Fibroblast of skin of left biceps (primary cell): ENCODE measurements around the gene IPO4.
"Not testable (repeated sequence)": the region's sequence is repeated elsewhere in the genome, so short reads cannot be mapped to it uniquely, and the experiment has no call there.

Experiments used
- DNase-seq, 2 experiments: peaks; one replicate each; pipeline ENCODE4 v3.0.0-alpha.2; 2013; ENCODE audit warnings: low read depth in 2 of 2

The IPO4 gene

DNA sequence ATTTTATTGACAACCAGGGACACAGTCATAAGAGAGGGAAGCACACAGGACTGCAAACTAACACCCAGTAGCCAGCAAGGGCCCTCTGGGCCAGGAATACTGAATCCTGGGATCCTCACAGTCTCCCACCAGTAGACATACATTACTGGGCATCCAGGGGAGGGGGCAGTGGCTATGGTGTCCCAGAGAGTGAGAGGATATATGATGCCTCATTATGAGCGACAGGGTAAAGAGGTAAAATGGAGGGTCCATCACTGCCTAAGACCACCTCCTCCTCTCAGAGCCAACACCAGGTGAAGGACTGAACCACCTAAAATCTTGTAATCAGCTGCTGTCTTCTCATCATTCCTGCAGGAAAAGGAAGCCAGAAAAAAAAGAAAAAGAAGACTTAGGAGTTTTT is 28.3 kb upstream of the IPO4 start:
- not testable (repeated sequence) for DNase-seq

- DNase-seq, result no peak
Measured at GRCh38 chr14:24216345-24216699, 27.7 kb upstream of the IPO4 start.

- DNase-seq, result peak; percentile 48 to 49
Measured at GRCh38 chr14:24215495-24216344, 27.1 kb upstream of the IPO4 start, which contains the start of gene MDP1. MDP1 (minus strand) TSS chr14:24216066; CDS start chr14:24215955, 111 bp downstream.

GRCh38 chr14:24213866-24214662 is 25.4 kb upstream of the IPO4 start:
- no peak for DNase-seq

DNA sequence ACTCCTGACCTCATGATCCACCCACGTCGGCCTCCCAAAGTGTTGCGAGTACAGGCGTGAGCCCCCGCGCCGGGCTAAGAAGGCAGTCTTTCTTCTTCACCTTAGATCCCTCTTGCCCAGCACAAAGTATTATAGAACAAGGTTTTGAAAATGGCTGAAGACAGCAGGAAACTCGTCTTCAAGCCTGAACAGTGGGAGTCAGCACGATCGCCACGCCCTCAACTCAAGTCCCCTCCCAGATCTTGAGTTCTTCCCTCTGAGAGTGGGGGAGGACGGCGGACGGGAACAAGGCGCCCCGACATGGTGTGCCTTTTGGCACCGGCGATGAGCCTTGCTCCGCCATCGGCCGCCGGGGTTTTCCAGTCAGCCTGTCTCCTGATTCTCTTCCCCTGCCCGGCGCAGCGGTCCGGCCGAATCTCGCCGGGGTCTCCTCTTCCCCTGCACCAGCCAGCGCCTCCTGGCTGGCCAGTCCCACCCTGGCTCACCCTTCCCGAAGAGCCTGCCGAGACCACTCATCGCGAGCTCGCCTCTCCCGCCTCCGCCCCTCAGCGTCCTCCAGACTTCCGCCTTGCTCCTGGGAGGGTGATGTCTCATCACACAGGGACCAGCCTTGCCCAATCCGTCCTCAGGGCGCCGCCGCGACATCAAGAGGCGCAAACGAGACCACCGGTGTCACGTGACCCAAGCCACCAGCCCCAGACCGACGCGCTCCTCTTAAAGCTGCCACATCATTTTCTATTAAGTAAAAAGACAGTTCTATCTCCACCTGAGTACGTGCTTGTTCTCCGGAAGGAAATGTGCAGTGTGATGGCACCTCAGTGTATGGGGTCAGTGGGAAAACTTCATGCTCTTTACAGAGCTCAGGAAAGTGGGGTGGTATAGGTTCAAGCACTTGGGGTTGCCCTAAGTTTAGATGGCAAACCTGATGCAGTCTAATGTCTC is 24.6 kb upstream of the IPO4 start, which contains the start of gene CHMP4A:
Gene CHMP4A, minus strand, starts transcription at position 565 of the 942 bp plus-strand sequence. Its CDS starts 49 bp downstream, at position 516.
- DNase-seq, result peak; percentile 93 to 95

GRCh38 chr14:24211311-24211710 is 22.7 kb upstream of the IPO4 start:
- DNase-seq, result no peak

GRCh38 chr14:24207625-24208024 is 19.0 kb upstream of the IPO4 start:
- DNase-seq, result no peak

- no peak for DNase-seq
Measured at GRCh38 chr14:24207104-24207551, 18.5 kb upstream of the IPO4 start.

DNA sequence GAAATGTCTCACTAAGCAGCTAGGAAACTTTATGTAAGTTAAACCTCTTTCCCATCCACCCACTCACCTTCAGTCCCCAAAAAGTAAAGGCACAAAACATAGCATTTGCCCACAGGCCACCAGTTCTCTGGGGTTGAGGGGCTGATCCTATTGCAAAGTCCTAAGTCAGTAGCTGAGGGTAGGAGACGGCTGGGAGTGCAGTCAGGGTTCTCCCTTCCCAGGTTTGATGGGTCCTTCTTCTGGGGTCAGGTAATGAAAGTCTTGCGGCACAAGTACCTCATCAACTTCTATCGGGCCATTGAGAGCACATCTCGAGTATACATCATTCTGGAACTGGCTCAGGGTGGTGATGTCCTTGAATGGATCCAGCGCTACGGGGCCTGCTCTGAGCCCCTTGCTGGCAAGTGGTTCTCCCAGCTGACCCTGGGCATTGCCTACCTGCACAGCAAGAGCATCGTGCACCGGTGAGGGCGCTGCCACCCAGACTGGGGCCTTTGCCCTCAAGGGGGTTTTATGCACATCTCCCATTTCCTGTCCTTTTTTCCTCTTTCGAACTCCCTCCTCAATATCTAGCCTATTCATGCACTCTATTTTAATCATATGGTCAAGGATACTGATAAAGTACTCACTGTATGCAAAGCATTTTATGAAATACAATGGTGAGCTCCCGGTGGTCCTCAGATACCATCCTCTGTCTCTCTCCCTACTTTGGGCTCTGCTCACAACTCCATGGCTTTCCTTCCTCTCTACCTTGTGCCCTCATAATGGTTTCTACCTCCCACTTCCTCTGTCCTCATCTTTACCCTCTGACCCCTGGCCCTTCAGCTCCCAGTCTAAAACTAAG is 17.9 kb upstream of the IPO4 start:
- no peak for DNase-seq

DNA sequence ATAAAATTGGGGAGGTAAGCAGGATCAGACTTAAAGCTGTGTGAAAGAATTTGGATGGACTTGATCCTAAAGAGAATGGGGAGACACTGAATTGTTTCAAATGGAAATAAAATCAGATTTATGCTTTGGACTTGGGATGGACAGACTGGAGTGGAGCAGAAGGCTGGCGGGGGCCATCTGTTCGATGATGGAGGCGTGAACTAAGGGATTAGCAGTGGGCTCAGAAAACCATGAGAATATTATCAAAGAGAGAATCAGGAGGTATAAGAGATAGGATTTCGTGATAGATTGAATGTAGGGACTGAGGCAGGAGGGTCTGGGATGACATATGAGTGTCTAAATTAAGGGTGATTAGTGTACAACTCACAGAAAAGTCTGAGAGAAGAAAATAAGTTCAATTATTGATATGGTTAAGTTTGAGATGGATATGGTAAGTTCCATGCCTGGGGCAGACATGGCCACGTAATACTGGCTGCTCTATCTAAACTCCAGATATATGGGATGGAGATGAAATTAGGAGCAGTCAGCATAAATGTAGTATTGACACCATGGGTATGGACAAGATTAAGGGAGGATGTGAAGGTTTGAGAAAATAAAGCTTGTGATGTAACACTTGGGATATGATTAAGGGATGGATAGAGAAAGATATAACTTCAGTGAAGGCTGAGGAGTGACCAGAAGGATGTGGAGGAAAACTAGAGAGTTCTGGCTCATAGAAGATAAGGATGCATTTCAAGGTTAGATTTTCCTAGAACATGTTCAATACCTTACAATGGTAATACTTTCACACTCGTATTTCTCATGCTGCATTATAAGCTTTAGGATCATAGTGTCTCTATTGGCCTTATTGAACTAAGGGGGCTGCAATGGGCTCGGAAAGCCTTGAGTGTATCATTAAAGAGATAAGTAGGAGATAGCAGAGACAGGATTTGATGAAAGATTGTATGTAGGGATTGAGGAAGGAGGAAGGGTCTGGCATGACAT is 15.8 kb upstream of the IPO4 start:
- no peak for DNase-seq

GRCh38 chr14:24203249-24203886 is 14.8 kb upstream of the IPO4 start:
- not testable (repeated sequence) for DNase-seq

GRCh38 chr14:24202538-24202937 is 13.9 kb upstream of the IPO4 start:
- not testable (repeated sequence) for DNase-seq

DNA sequence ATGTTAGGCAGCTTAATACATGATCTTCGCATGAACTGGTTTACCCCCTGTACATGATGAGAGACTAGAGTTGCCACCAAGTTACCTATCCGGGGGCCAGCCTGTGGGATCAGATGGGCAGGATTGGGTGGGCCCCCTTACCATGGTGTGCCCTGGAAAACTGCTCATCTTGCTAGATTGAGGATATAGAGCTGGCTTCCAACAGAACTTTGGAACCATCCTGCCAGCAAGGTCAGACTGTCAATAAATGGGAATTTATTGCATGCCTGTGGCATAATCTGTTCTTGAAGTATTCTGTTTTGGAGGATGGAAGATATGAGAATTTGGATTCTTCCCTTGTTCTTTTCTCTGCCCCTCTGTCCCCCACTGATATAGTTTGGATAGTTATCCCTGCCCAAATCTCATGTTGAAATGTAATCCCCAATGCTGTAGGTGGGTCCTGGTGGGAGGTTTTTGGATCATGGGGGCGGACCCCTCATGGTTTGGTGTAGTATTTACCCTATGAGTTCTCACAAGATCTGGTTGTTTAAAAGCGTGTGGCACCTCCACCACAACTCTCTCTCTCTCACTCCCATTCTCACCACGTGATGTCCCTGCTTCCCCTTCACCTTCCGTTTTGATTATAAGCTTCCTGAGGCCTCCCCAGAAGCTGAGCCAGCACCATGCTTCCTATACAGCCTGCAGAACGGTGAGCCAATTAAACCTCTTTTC is 10.4 kb upstream of the IPO4 start:
- no peak for DNase-seq

GRCh38 chr14:24197056-24197450 is 8.4 kb upstream of the IPO4 start:
- no peak for DNase-seq

DNA sequence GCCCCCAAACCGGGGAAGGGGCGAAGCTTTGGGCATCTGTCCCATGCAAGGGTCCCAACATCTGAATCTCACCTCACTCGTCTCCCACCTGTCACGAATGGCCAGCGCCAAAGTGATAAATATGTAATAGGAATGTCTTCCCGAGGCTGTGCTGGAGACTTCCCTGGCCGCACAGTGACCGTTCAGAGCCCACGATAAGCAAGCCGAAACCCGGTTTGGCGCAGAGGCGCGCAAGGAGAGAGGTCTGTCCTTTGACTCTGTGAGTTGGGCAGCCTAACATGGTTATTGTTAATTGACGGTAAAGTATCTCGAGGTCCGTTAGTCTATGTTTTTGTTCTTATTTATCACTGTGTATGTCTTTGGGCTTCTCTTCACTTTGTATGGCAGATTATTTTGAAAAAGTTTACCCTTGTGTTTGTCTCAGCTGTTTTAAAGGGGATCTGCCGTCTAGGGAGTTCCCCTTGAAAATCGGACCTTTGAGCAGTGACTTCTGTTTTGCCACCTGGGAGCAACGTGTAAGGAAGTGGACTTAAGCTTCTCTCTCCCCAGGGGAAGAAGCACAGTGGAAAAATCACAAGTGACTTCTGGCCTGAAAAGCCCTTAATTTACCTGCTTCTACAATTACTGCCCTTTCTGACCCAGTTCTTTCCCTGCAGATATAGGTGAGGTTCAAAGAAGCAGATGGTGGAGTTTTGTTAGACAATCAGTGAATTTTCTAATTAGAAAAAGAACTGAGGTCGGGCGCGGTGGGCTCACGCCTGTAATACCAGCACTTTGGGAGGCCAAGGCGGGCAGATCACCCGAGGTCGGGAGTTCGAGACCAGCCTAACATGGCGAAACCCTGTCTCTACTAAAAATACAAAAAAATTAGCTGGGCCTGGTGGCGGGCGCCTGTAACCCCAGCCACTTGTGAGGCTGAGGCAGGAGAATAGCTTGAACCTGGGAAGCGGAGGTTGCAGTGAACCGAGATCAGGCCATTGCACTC is 7.7 kb upstream of the IPO4 start:
- DNase-seq, result no peak

DNA sequence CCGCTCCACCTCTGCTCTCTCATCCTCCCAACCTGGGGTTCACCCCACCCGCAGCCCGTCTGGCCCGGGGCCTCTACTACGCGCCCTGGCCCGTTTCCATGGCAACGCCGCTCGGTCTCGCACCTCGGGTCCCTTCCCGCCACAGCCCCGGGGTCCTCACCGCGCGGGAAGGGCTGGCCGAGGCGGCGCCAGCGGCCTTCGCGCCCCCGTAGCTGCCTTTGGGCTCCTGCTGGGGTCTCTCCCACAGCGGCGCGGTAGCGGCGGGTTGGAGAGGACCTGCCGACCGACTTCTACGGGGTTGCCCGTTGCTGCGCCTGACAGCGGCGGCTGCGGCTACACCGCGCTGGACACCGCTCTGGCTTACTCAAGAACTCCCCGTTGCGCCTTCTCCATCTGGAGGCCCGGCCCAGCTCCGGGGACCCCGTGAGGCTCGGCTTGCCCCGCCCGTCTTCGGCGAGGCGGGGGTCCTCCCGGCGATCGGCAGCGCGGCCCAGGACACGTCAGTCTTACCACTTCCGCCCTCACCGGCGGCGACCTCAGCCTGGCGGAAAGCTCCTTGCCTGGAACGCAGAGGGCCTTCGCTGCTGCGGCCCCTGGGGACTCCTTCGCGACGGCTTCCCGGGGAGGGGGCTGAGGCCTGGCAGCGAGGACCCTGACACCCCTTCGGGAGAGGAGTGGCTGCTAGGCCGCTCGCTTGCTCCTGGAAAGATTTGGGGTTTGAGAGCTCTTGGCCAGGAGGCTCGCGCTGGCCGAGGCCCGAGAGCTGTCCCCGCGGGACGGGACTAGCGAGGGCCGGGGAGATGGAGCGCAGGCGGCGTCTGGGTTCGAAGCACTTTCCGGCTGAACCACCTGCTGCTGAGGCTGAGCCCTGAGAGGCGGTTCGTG is 6.8 kb upstream of the IPO4 start, which contains the start of gene TM9SF1:
Gene TM9SF1, minus strand, starts transcription at position 256 of the 885 bp plus-strand sequence. CDS start 422 bp downstream, outside the sequence.
- DNase-seq, result peak; percentile 51 to 60
